Erythroblast (primary cell): ENCODE measurements around the gene SLC52A3.

Source experiments
- GATA1 ChIP-seq: IDR thresholded peaks from 2 replicates; pipeline ENCODE4 v1.6.1; 2011; ENCODE audit warnings: low read depth, mild to moderate bottlenecking, control low read depth, low read length, moderate library complexity
- POLR2A ChIP-seq: IDR thresholded peaks from 2 replicates; pipeline ENCODE4 v1.6.1; 2011; ENCODE audit warnings: mild to moderate bottlenecking, low read length

GRCh38 chr20:775679-776135, 7.4 kb upstream of the SLC52A3 start:
- TF ChIP-seq POLR2A (no peak), GATA1 (no peak)
